HepG2 (cell line): Measurements from ENCODE around the gene CIART. TPM values are rescaled to one million over a fixed set of nuclear protein-coding genes. Genes with fewer than 3 reads are reported as not detected.
A peak's percentile ranks its signal among the peaks of the same experiment; 100 is the strongest.

Experiments used
- AHR ChIP-seq: IDR thresholded peaks from 2 replicates; pipeline ENCODE4 v1.6.1; 2018; ENCODE audit warnings: missing genetic modification reagents, missing compliant biosample characterization
- GPN1 ChIP-seq: sonication (generic); formaldehyde crosslinking; IDR thresholded peaks from 2 replicates; pipeline ENCODE4 v1.5.1; 2020; ENCODE audit warnings: missing genetic modification reagents, borderline replicate concordance
- HMG20B ChIP-seq: conservative IDR thresholded peaks from 2 replicates; pipeline ENCODE4 v1.6.1; 2016; ENCODE audit warnings: missing genetic modification reagents, missing compliant biosample characterization
- HNF1A ChIP-seq, 2 experiments: sonication (generic) in 1 of 2; formaldehyde crosslinking in 1 of 2; IDR thresholded peaks; 2 replicates each; pipeline versions ENCODE4 v1.4.0 to v1.6.1; 2016 to 2020; ENCODE audit warnings: borderline replicate concordance in 1 of 2, low read depth in 1 of 2, mild to moderate bottlenecking in 1 of 2, missing genetic modification reagents in 1 of 2
- ISL2 ChIP-seq: sonication (generic); formaldehyde crosslinking; IDR thresholded peaks from 2 replicates; pipeline ENCODE4 v1.5.0; 2020; ENCODE audit warnings: missing genetic modification reagents
- KLF16 ChIP-seq, 2 experiments: sonication (generic) in 1 of 2; formaldehyde crosslinking in 1 of 2; IDR thresholded peaks; 2 replicates each; pipeline versions ENCODE4 v1.6.1 to v1.8.0; 2016 to 2023; ENCODE audit warnings: missing genetic modification reagents in 2 of 2, missing compliant biosample characterization in 1 of 2
- MYC ChIP-seq: sonication (generic); formaldehyde crosslinking; IDR thresholded peaks from 2 replicates; pipeline ENCODE4 v1.9.0; 2021; ENCODE audit warnings: missing genetic modification reagents, borderline replicate concordance
- NFIC ChIP-seq: IDR thresholded peaks from 2 replicates; pipeline ENCODE4 v1.6.1; 2012; ENCODE audit warnings: mild to moderate bottlenecking, low read length, inconsistent platforms
- PCBP2 ChIP-seq: fragments of 200-400 bp; formaldehyde crosslinking; optimal IDR thresholded peaks from 2 replicates; pipeline ENCODE3; 2018; ENCODE audit warnings: low read length, low read depth; ENCODE audit not compliant: poor library complexity, severe bottlenecking
- RELA ChIP-seq: sonication (generic); formaldehyde crosslinking; IDR thresholded peaks from 2 replicates; pipeline ENCODE4 v1.4.0; 2020; ENCODE audit warnings: missing genetic modification reagents
- SAP130 ChIP-seq: IDR thresholded peaks from 2 replicates; pipeline ENCODE4 v1.6.1; 2016; ENCODE audit warnings: low read depth
- SKIL ChIP-seq: sonication (generic); formaldehyde crosslinking; IDR thresholded peaks from 2 replicates; pipeline ENCODE4 v1.8.0; 2022; ENCODE audit warnings: missing genetic modification reagents, mild to moderate bottlenecking, moderate library complexity, borderline replicate concordance
- STAG1 ChIP-seq: sonication (generic); formaldehyde crosslinking; IDR thresholded peaks from 2 replicates; pipeline ENCODE4 v1.4.0; 2020; ENCODE audit warnings: missing genetic modification reagents
- TRAFD1 ChIP-seq: sonication (generic); formaldehyde crosslinking; IDR thresholded peaks from 2 replicates; pipeline ENCODE4 v1.5.1; 2020; ENCODE audit warnings: missing genetic modification reagents, mild to moderate bottlenecking, borderline replicate concordance
- ZIK1 ChIP-seq: sonication (generic); formaldehyde crosslinking; IDR thresholded peaks from 2 replicates; pipeline ENCODE4 v1.5.0; 2020; ENCODE audit warnings: mild to moderate bottlenecking, low read depth, missing genetic modification reagents, borderline replicate concordance
- ZNF207 ChIP-seq: fragments of 450-650 bp; IDR thresholded peaks from 2 replicates; pipeline ENCODE4 v1.6.1; 2016; ENCODE audit warnings: antibody characterized with exemption, borderline replicate concordance
- ZNF253 ChIP-seq: sonication (generic); formaldehyde crosslinking; IDR thresholded peaks from 2 replicates; pipeline ENCODE4 v1.8.0; 2022; ENCODE audit warnings: mild to moderate bottlenecking, missing genetic modification reagents, borderline replicate concordance
- ZNF317 ChIP-seq: sonication (generic); formaldehyde crosslinking; IDR thresholded peaks from 2 replicates; pipeline ENCODE4 v1.5.0; 2020; ENCODE audit warnings: mild to moderate bottlenecking, missing genetic modification reagents
- ZNF839 ChIP-seq: sonication (generic); formaldehyde crosslinking; IDR thresholded peaks from 2 replicates; pipeline ENCODE4 v1.4.0; 2020; ENCODE audit warnings: missing genetic modification reagents, mild to moderate bottlenecking, borderline replicate concordance
- polyA plus RNA-seq, 8 experiments: library from polyadenylated mRNA; depleted of rRNA in 3 of 8; stranded (reverse) in 7 of 8; unstranded in 1 of 8; fragments of >200 nt; fragmentation: Illumina TruSeq in 4 of 8; extraction: Trizol in 4 of 8; gene quantifications; 2 replicates each; pipeline versions ENCODE4 v1.2.1 to v1.2.3, GENCODE V29; 2011 to 2016; ENCODE audit warnings: low read depth in 4 of 8, missing spikeins in 1 of 8, mixed read lengths in 1 of 8; ENCODE audit not compliant: insufficient read depth in 1 of 8
- total RNA-seq, 5 experiments: library from RNA; depleted of rRNA; stranded (reverse); fragments of >200 nt; fragmentation: Illumina TruSeq; extraction: Trizol; gene quantifications; 2 replicates each; pipeline ENCODE4 v1.2.3, GENCODE V29; 2016; ENCODE audit warnings: low read depth in 1 of 5

Gene CIART
- total and polyA plus RNA-seq, 2 of the 13 experiments (the other 11 are each of a cell fraction or from before 2014, with no cell fraction given): 0.58 TPM; not detected in 1

GRCh38 chr1:150235852-150236613, 46.3 kb upstream of the CIART start, which contains the start of gene ANP32E (continued):
- peak in 1 of 2 experiments; percentile 86; a peak in 2 of 4 replicates for TF ChIP-seq KLF16 (CRISPR knock-in tag; IDR thresholded peaks at IDR 0.05)
- TF ChIP-seq ZNF839 (CRISPR knock-in tag): no peak
- TF ChIP-seq ZNF253 (CRISPR knock-in tag): 0 out of 2 replicates have a peak, but pooled peaks have one; percentile 35
- no peak for TF ChIP-seq ISL2 (CRISPR knock-in tag)
- no peak for TF ChIP-seq ZNF207
- peak; percentile 71; the same call in 1 of the 2 replicates for TF ChIP-seq ZIK1 (CRISPR knock-in tag)
- no peak for TF ChIP-seq PCBP2
- peak; percentile 93 for TF ChIP-seq SAP130 (CRISPR knock-in tag)
- TF ChIP-seq HNF1A (IDR thresholded peaks at IDR 0.05; ENCODE audit: low read depth): no peak
- TF ChIP-seq HNF1A (CRISPR knock-in tag; IDR thresholded peaks at IDR 0.05; ENCODE audit: borderline replicate concordance): peak; percentile 73; the same call in 1 of the 2 replicates
- TF ChIP-seq RELA (CRISPR knock-in tag): no peak
- TF ChIP-seq MYC (CRISPR knock-in tag): peak; percentile 75; the same call in 1 of the 2 replicates
- 0 out of 2 replicates have a peak, but pooled peaks have one; percentile 39 for TF ChIP-seq TRAFD1 (CRISPR knock-in tag)
- TF ChIP-seq ZNF317 (CRISPR knock-in tag): peak; percentile 80; the same call in 1 of the 2 replicates
- no peak for TF ChIP-seq HMG20B (CRISPR knock-in tag)
- TF ChIP-seq GPN1: no peak
- no peak for TF ChIP-seq STAG1
- no peak for TF ChIP-seq NFIC
- peak; percentile 76 for TF ChIP-seq SKIL (CRISPR knock-in tag)
- peak; percentile 89; the same call in 1 of the 2 replicates for TF ChIP-seq AHR (CRISPR knock-in tag)
